K562 (cell line): ENCODE measurements around the gene MOB4. TPM values are rescaled to one million over a fixed set of nuclear protein-coding genes. Genes with fewer than 3 reads are reported as not detected.

Experiments
- ATAC-seq: fragments of 200-7000 bp; cut with Tn5 transposase; 3 replicates; pipeline ENCODE4 v1.9.1; 2020; ENCODE audit warnings: moderate library complexity
- BruUV-seq: library from RNA; stranded (reverse); fragments of 400-500 nt; replicated peaks from 2 replicates; lab custom pipeline; 2021; lab: Mats Ljungman, UMichigan
- CTCF ChIA-PET: fragments of 300-600 bp; formaldehyde crosslinking; extraction: SDS; loops from one replicate; lab custom pipeline; 2021; ENCODE audit warnings: low intra/inter-chr PET ratio; lab: Yijun Ruan, JAX
- POLR2A ChIA-PET: fragments of 300-600, 350-650 bp; sonication (Branson Sonifier 250); formaldehyde crosslinking; extraction: SDS; loops from one replicate; lab custom pipeline; 2021; ENCODE audit warnings: antibody characterized with exemption, inconsistent platforms; lab: Yijun Ruan, JAX
- DNase-seq, 4 experiments: peaks; one replicate each; pipeline versions ENCODE4 v3.0.0 to v3.0.0-alpha.2; 2011 to 2018; ENCODE audit warnings: low spot score in 3 of 4, mixed read lengths in 3 of 4; ENCODE audit errors: extremely low read depth in 1 of 4
- FAIRE-seq: peaks from 2 replicates; lab custom pipeline; 2011; peaks lifted over from hg19 to GRCh38; lab: Jason Lieb, UNC
- H2AFZ ChIP-seq: 2 replicates; pipeline ENCODE4 v1.6.0; 2011; ENCODE audit warnings: low read depth, low read length, control low read depth, inconsistent platforms
- H3K27ac ChIP-seq: fragments of 200-600 bp; 3 replicates; pipeline ENCODE4 v1.8.0; 2011; ENCODE audit warnings: low read depth, mild to moderate bottlenecking, control low read depth, inconsistent platforms, low read length, moderate library complexity, mixed read lengths; ENCODE audit errors: extremely low read depth
- H3K27me3 ChIP-seq, 2 experiments: fragments of 300-600 bp in 1 of 2; 2 replicates in 1 of 2; 3 replicates in 1 of 2; pipeline versions ENCODE4 v1.6.0 to v1.8.0; 2011; ENCODE audit warnings: inconsistent platforms in 2 of 2, low read length in 2 of 2, mild to moderate bottlenecking in 1 of 2, mixed read lengths in 1 of 2, moderate library complexity in 1 of 2; ENCODE audit not compliant: control insufficient read depth in 2 of 2, insufficient read depth in 2 of 2
- H3K36me3 ChIP-seq: fragments of 300-600 bp; 3 replicates; pipeline ENCODE4 v1.8.0; 2011; ENCODE audit warnings: mild to moderate bottlenecking, low read length, inconsistent platforms; ENCODE audit not compliant: control insufficient read depth, insufficient read depth
- H3K4me1 ChIP-seq, 2 experiments: fragments of 200-600 bp in 1 of 2; replicated peaks in 1 of 2; 2 replicates in 1 of 2; 3 replicates in 1 of 2; pipeline versions ENCODE4 v1.5.1 to v1.8.0; 2011; ENCODE audit warnings: inconsistent platforms in 2 of 2, low read length in 2 of 2, mild to moderate bottlenecking in 1 of 2, mixed read lengths in 1 of 2, moderate library complexity in 1 of 2; ENCODE audit not compliant: control insufficient read depth in 2 of 2, insufficient read depth in 2 of 2
- H3K4me2 ChIP-seq: 2 replicates; pipeline ENCODE4 v1.6.1; 2011; ENCODE audit warnings: low read length, control low read depth, inconsistent platforms, mixed read lengths; ENCODE audit not compliant: insufficient read depth
- H3K4me3 ChIP-seq: fragments of 200-600 bp; sonication (generic), shearing (Covaris generic); 2 replicates; pipeline ENCODE4 v1.5.1; 2016; ENCODE audit warnings: control low read depth, inconsistent platforms
- H3K79me2 ChIP-seq: fragments of 200-600 bp; 3 replicates; pipeline ENCODE4 v1.8.0; 2011; ENCODE audit warnings: low read length, inconsistent platforms; ENCODE audit not compliant: control insufficient read depth, insufficient read depth
- H3K9ac ChIP-seq, 2 experiments: 2 replicates each; pipeline versions ENCODE4 v1.6.0 to v1.6.1; 2011; ENCODE audit warnings: low read depth in 2 of 2, low read length in 2 of 2, control low read depth in 1 of 2, inconsistent platforms in 1 of 2, mild to moderate bottlenecking in 1 of 2, mixed read lengths in 1 of 2; ENCODE audit not compliant: insufficient read depth in 1 of 2
- H3K9me1 ChIP-seq: one replicate; pipeline ENCODE4 v1.6.0; 2011; ENCODE audit warnings: inconsistent platforms, mild to moderate bottlenecking, low read length, moderate library complexity; ENCODE audit not compliant: control insufficient read depth, insufficient read depth
- H3K9me3 ChIP-seq: replicated peaks from 2 replicates; pipeline ENCODE4 v1.5.1; 2011; ENCODE audit warnings: low read depth, low read length, inconsistent platforms; ENCODE audit not compliant: control insufficient read depth, insufficient read depth
- H4K20me1 ChIP-seq: replicated peaks from 2 replicates; pipeline ENCODE4 v1.6.1; 2011; ENCODE audit warnings: low read length, inconsistent platforms, mixed read lengths; ENCODE audit not compliant: control insufficient read depth, insufficient read depth
- CTCF ChIP-seq, 3 experiments: IDR thresholded peaks in 2 of 3; conservative IDR thresholded peaks in 1 of 3; 2 replicates each; pipeline ENCODE4 v1.5.1; 2011 to 2012; ENCODE audit warnings: low read length in 3 of 3, mild to moderate bottlenecking in 3 of 3, control low read depth in 2 of 3, improper control_type of control experiment in 1 of 3, inconsistent platforms in 1 of 3, low read depth in 1 of 3, mixed read lengths in 1 of 3, moderate library complexity in 1 of 3; ENCODE audit not compliant: insufficient read depth in 2 of 3
- ESRRB ChIP-seq: fragments of 250-450 bp; sonication (Bioruptor Pico); IDR thresholded peaks from 2 replicates; pipeline ENCODE4 v1.5.0; 2020; ENCODE audit warnings: mild to moderate bottlenecking, moderate library complexity, borderline replicate concordance
- GMEB1 ChIP-seq: fragments of 250-450 bp; sonication (Bioruptor Pico); IDR thresholded peaks from 2 replicates; pipeline ENCODE4 v1.4.0; 2020; ENCODE audit warnings: mild to moderate bottlenecking
- HMBOX1 ChIP-seq: sonication (generic); IDR thresholded peaks from 2 replicates; pipeline ENCODE4 v1.6.1; 2016
- MBD1 ChIP-seq: fragments of 250-450 bp; sonication (Bioruptor Pico); IDR thresholded peaks from 2 replicates; pipeline ENCODE4 v1.8.0; 2022; ENCODE audit warnings: inconsistent platforms
- PHTF2 ChIP-seq: fragments of 250-450 bp; sonication (Bioruptor Pico); IDR thresholded peaks from 2 replicates; pipeline ENCODE4 v1.5.0; 2021; ENCODE audit warnings: mild to moderate bottlenecking
- TCF15 ChIP-seq: fragments of 250-450 bp; sonication (Bioruptor Pico); IDR thresholded peaks from 2 replicates; pipeline ENCODE4 v1.8.0; 2022; ENCODE audit warnings: moderate library complexity, mild to moderate bottlenecking, inconsistent platforms
- ZNF668 ChIP-seq: fragments of 250-450 bp; sonication (Bioruptor Pico); IDR thresholded peaks from 2 replicates; pipeline ENCODE4 v1.8.0; 2022; ENCODE audit warnings: mild to moderate bottlenecking, inconsistent platforms
- WGBS: fragments of 100-300 bp; shearing (Covaris generic); methylation state at CpG from one replicate; pipeline ENCODE4 v1.1.6; 2016; ENCODE audit warnings: low coverage, mixed read lengths; ENCODE audit not compliant: insufficient coverage; ENCODE audit errors: missing lambda C conversion rate; 5-methylcytosine and 5-hydroxymethylcytosine counted together
- in situ Hi-C: fragments of 300-500 bp; cut with MboI; formaldehyde crosslinking; loops from 4 replicates; pipeline ENCODE4 v1.15.0; 2018; ENCODE audit warnings: inconsistent platforms, mixed read lengths
- intact Hi-C: fragments of 100-400 bp; cut with micrococcal nuclease; formaldehyde crosslinking; loops from 2 replicates; pipeline ENCODE4 v1.14.2; 2022
- polyA plus RNA-seq, 8 experiments: library from polyadenylated mRNA; depleted of rRNA in 4 of 8; stranded (reverse) in 5 of 8; unstranded in 3 of 8; fragments of >200 nt; fragmentation: Nextera tagmentation in 2 of 8; fragmentation: Illumina TruSeq in 1 of 8; extraction: Ambion mirVana in 2 of 8; extraction: Trizol in 1 of 8; gene quantifications; 2 replicates each; pipeline versions ENCODE4 v1.2.1 to v1.2.3, GENCODE V29; 2011 to 2014; ENCODE audit warnings: inconsistent platforms in 1 of 8, missing spikeins in 1 of 8
- total RNA-seq, 7 experiments: library from RNA; depleted of rRNA in 6 of 7; stranded (reverse); fragments of >200 nt in 6 of 7; fragmentation: Illumina TruSeq in 2 of 7; extraction: Trizol in 2 of 7; gene quantifications; 2 replicates each; pipeline versions ENCODE4 v1.2.1 to v1.2.3, GENCODE V29; 2011 to 2021; ENCODE audit warnings: low replicate concordance in 1 of 7

Gene MOB4
- total and polyA plus RNA-seq, 9 of the 15 experiments (the other 6 are each of a cell fraction or from before 2014, with no cell fraction given) = 13.5 to 30.8 (median 22.2) TPM

- TF ChIP-seq CTCF (IDR thresholded peaks at IDR 0.05 in 2 of 3, conservative IDR thresholded peaks at IDR 0.05 in 1 of 3; ENCODE audit: insufficient read depth in 2 of 3, low read depth in 1 of 3, low read length in 3 of 3) = peak; percentile 15 to 44 (median 42); a peak in 4 of 6 replicates
- TF ChIP-seq, all 486 proteins: peak for 5
Observed at GRCh38 chr2:197599285-197599965, 83.6 kb downstream of the MOB4 start (continued).

- 8% methylated on average over 5 of the region's 5 CpGs for WGBS
- Histone ChIP-seq H3K79me2 (no peaks in the 10 kb centered on the region), H3K36me3 (no peaks in the 10 kb centered on the region), H3K4me3 (no peak overlapping the region), H3K27ac (no peak overlapping the region), H3K9me1 (no peaks in the 10 kb centered on the region), H3K9ac (no peak overlapping the region), H4K20me1 (no peaks in the 10 kb centered on the region), H3K27me3 (no peaks in the 10 kb centered on the region; a peak in 1 of 5 replicates), H2AFZ (peak overlapping the region; percentile 62; the same call in 1 of the 2 replicates), H3K9me3 (no peaks in the 10 kb centered on the region), H3K4me1 (peaks cover 0 to 5% of the 10 kb centered on the region in 2 experiments; a peak in 1 of 5 replicates), H3K4me2 (no peak overlapping the region)
- in situ Hi-C loops = no loop called here
- TF ChIP-seq PHTF2 (CRISPR knock-in tag) (no peak), ZNF668 (CRISPR knock-in tag) (no peak), GMEB1 (CRISPR knock-in tag) (no peak), TCF15 (CRISPR knock-in tag) (no peak), ESRRB (CRISPR knock-in tag) (no peak), MBD1 (CRISPR knock-in tag) (no peak), HMBOX1 (no peak)
- DNase-seq (no peak), ATAC-seq (no peak), FAIRE-seq (no peak)
- intact Hi-C loops = no loop called here
- CTCF ChIA-PET = no interaction called here
- POLR2A ChIA-PET = interaction anchor here (0.5 kb wide), 1 partner anchor 169 kb away, joined by 3 read pairs; no protein-coding TSS in a partner anchor
- BruUV-seq = no TSS peak
Observed at GRCh38 chr2:197600306-197600705, 84.4 kb downstream of the MOB4 start.
